HUES6 (cell line): ENCODE data around the gene ERP44.
A peak's percentile ranks its signal among the peaks of the same experiment; 100 is the strongest.
"Not testable (repeated sequence)": the region's sequence is repeated elsewhere in the genome, so short reads cannot be mapped to it uniquely, and the experiment has no call there.

Experiments
- H3K27ac ChIP-seq: 2 replicates; pipeline ENCODE4 v1.7.0; 2013; ENCODE audit warnings: low read depth, mild to moderate bottlenecking, low read length, inconsistent platforms
- H3K27me3 ChIP-seq: 2 replicates; pipeline ENCODE4 v1.6.1; 2013; ENCODE audit warnings: low read length; ENCODE audit not compliant: control insufficient read depth, insufficient read depth
- H3K36me3 ChIP-seq: 2 replicates; pipeline ENCODE4 v1.6.1; 2013; ENCODE audit warnings: low read length; ENCODE audit not compliant: control insufficient read depth, insufficient read depth
- H3K4me1 ChIP-seq: 2 replicates; pipeline ENCODE4 v1.6.1; 2013; ENCODE audit warnings: low read length; ENCODE audit not compliant: control insufficient read depth, insufficient read depth
- H3K4me3 ChIP-seq: 2 replicates; pipeline ENCODE4 v1.5.1; 2013; ENCODE audit warnings: low read depth, low read length
- H3K9ac ChIP-seq: one replicate; pipeline ENCODE4 v1.6.1; 2013; ENCODE audit warnings: mild to moderate bottlenecking, low read length
- H3K9me3 ChIP-seq: 2 replicates; pipeline ENCODE4 v1.6.1; 2013; ENCODE audit warnings: low read depth, low read length; ENCODE audit not compliant: control insufficient read depth, insufficient read depth

ERP44 gene

GRCh38 chr9:100101608-100102007 lies 2.8 kb upstream of the ERP44 start:
- no peak overlapping the region for H3K27ac ChIP-seq
- H3K27me3 ChIP-seq: no peaks in the 10 kb centered on the region
- H3K36me3 ChIP-seq: peaks cover 27% of the 10 kb centered on the region
- H3K4me3 ChIP-seq: no peak overlapping the region
- H3K9me3 ChIP-seq: no peaks in the 10 kb centered on the region
- no peak overlapping the region for H3K9ac ChIP-seq
- H3K4me1 ChIP-seq: peaks cover 13% of the 10 kb centered on the region

GRCh38 chr9:100100146-100100667 lies 1.4 kb upstream of the ERP44 start:
- Histone ChIP-seq H3K9me3 (no peaks in the 10 kb centered on the region), H3K36me3 (peaks cover 13% of the 10 kb centered on the region; the same call in 1 of the 2 replicates), H3K4me1 (peaks cover 13% of the 10 kb centered on the region), H3K4me3 (peak overlapping the region; percentile 91), H3K27me3 (no peaks in the 10 kb centered on the region), H3K27ac (no peak overlapping the region), H3K9ac (no peak overlapping the region)

DNA sequence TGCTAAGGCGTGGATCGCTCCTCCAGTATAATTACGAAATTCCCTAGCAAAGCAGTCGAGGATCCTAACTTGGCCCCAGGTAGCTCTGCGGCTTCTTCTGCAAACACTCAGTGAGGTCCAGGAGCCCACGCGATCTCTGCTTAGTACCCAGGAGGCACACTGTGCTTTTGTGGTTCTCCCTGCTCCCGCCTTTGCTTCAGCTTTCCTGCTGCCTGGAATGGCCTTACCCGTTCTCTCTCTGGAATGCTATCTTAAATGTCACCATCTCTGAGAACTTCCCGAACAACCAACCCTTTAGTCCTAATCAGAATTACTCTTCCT lies 882 bp upstream of the ERP44 start:
- Histone ChIP-seq H3K4me3 (peak overlapping the region; percentile 91), H3K4me1 (peaks cover 13% of the 10 kb centered on the region), H3K9ac (peak overlapping the region; percentile 74), H3K27ac (no peak overlapping the region; the same call in 1 of the 2 replicates), H3K27me3 (no peaks in the 10 kb centered on the region), H3K9me3 (no peaks in the 10 kb centered on the region), H3K36me3 (peaks cover 8% of the 10 kb centered on the region; the same call in 1 of the 2 replicates)

- Histone ChIP-seq H3K27ac (no peak overlapping the region), H3K9ac (peak overlapping the region; percentile 77), H3K4me3 (peak overlapping the region; percentile 91), H3K27me3 (no peaks in the 10 kb centered on the region), H3K4me1 (peaks cover 7% of the 10 kb centered on the region), H3K36me3 (no peaks in the 10 kb centered on the region), H3K9me3 (no peaks in the 10 kb centered on the region)
Measured at GRCh38 chr9:100098046-100098886, 534 bp downstream of the ERP44 start.

- no peak overlapping the region for H3K27ac ChIP-seq
- peaks cover 7% of the 10 kb centered on the region for H3K4me1 ChIP-seq
- no peaks in the 10 kb centered on the region for H3K9me3 ChIP-seq
- H3K4me3 ChIP-seq: no peak overlapping the region
- no peaks in the 10 kb centered on the region for H3K36me3 ChIP-seq
- no peak overlapping the region for H3K9ac ChIP-seq
- no peaks in the 10 kb centered on the region for H3K27me3 ChIP-seq
Measured at GRCh38 chr9:100096378-100096916, 2.4 kb downstream of the ERP44 start.

DNA sequence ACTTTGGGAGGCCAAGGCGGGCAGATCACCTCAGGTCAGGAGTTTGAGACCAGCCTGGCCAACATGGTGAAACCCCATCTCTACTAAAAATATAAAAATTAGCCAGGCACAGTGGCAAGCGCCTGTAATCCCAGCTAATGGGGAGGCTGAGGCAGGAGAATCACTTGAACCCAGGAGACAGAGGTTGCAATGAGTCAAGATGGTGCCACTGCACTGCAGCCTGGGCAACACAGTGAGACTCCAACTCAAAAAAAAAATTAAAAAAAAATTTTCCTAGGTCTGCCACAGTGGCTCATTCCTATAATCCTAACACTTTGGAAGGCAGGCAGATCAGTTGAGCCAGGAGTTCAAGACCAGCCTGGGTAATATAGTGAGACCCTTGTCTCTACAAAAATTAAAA lies 4.4 kb downstream of the ERP44 start:
- not testable (repeated sequence) for H3K9me3 ChIP-seq, H3K9ac ChIP-seq, H3K4me3 ChIP-seq, H3K27ac ChIP-seq, H3K36me3 ChIP-seq, H3K4me1 ChIP-seq, H3K27me3 ChIP-seq

DNA sequence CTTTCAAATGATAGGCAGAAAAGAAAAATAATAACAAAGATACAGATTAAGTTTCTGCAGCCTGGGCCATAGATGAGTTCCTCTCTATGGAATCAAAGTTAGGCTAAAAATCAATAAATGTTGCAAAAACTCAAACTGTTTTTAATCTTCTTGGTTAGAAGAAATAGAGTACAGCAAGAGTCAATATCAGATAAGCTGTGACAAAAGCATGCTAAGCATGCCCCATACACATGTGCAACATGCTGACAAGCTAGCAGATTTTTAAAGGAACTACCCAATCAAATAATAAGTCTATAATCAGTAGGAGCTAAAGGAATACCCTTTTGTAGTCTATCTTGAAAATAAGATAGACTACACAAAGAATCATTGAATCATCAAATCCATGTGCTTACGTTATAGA lies 6.7 kb downstream of the ERP44 start:
- Histone ChIP-seq H3K4me3 (no peak overlapping the region), H3K36me3 (no peaks in the 10 kb centered on the region), H3K9ac (no peak overlapping the region), H3K4me1 (peaks cover 7% of the 10 kb centered on the region; the same call in 1 of the 2 replicates), H3K9me3 (no peaks in the 10 kb centered on the region), H3K27ac (no peak overlapping the region), H3K27me3 (no peaks in the 10 kb centered on the region)

- Histone ChIP-seq H3K27ac (no peak overlapping the region), H3K4me1 (peaks cover 7% of the 10 kb centered on the region; the same call in 1 of the 2 replicates), H3K9ac (no peak overlapping the region), H3K9me3 (no peaks in the 10 kb centered on the region), H3K36me3 (no peaks in the 10 kb centered on the region), H3K27me3 (no peaks in the 10 kb centered on the region), H3K4me3 (no peak overlapping the region)
Measured at GRCh38 chr9:100091650-100092049, 7.2 kb downstream of the ERP44 start.

GRCh38 chr9:100090880-100091279 lies 7.9 kb downstream of the ERP44 start:
- H3K36me3 ChIP-seq: no peaks in the 10 kb centered on the region
- no peak overlapping the region for H3K27ac ChIP-seq
- H3K27me3 ChIP-seq: no peaks in the 10 kb centered on the region
- H3K4me3 ChIP-seq: no peak overlapping the region
- H3K9ac ChIP-seq: no peak overlapping the region
- no peaks in the 10 kb centered on the region for H3K9me3 ChIP-seq
- H3K4me1 ChIP-seq: peaks cover 7% of the 10 kb centered on the region; the same call in 1 of the 2 replicates

DNA sequence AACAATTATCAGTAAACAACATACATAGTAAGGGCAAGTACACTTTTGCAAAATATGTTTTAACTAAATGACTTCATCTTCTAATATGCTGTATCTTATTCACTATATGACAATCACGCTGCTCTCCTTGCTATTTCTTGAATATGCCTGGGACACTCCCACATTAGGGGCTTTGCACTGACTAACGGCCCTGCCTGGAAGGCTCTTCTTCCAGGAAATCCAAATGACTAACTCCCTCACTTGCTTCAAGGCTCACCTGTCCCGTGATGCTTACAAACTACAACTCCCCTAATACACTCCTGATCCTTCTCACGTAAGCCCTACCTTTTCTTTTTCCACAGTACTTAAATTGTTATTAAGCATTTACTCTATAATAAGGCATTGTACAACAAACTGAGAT lies 10.6 kb downstream of the ERP44 start:
- no peak overlapping the region for H3K27ac ChIP-seq
- H3K27me3 ChIP-seq: no peaks in the 10 kb centered on the region
- H3K4me3 ChIP-seq: no peak overlapping the region
- H3K36me3 ChIP-seq: no peaks in the 10 kb centered on the region
- no peaks in the 10 kb centered on the region for H3K9me3 ChIP-seq
- no peak overlapping the region for H3K9ac ChIP-seq
- H3K4me1 ChIP-seq: peaks cover 17% of the 10 kb centered on the region

- H3K27me3 ChIP-seq: no peaks in the 10 kb centered on the region
Measured at GRCh38 chr9:100087218-100087617, 11.6 kb downstream of the ERP44 start.

More at GRCh38 chr9:100087218-100087617, 11.6 kb downstream of the ERP44 start:
- Histone ChIP-seq H3K27ac (no peak overlapping the region), H3K4me3 (no peak overlapping the region), H3K36me3 (no peaks in the 10 kb centered on the region), H3K4me1 (peaks cover 17% of the 10 kb centered on the region), H3K9ac (no peak overlapping the region), H3K9me3 (no peaks in the 10 kb centered on the region)
